ENCODE data around the gene ZFHX2. TPM values are rescaled to one million over a fixed set of nuclear protein-coding genes. Genes with fewer than 3 reads are reported as not detected.
A peak's percentile ranks its signal among the peaks of the same experiment; 100 is the strongest.

Gene ZFHX2
- total RNA-seq, 1 donor from 2014 or later = 11.1 TPM

- peaks cover 22% of the 10 kb centered on the region for H3K4me1 Mint-ChIP-seq (ENCODE audit: unreplicated experiment)
- no peaks in the 10 kb centered on the region for H3K9me3 Mint-ChIP-seq
- TF ChIP-seq, protein P1, sequence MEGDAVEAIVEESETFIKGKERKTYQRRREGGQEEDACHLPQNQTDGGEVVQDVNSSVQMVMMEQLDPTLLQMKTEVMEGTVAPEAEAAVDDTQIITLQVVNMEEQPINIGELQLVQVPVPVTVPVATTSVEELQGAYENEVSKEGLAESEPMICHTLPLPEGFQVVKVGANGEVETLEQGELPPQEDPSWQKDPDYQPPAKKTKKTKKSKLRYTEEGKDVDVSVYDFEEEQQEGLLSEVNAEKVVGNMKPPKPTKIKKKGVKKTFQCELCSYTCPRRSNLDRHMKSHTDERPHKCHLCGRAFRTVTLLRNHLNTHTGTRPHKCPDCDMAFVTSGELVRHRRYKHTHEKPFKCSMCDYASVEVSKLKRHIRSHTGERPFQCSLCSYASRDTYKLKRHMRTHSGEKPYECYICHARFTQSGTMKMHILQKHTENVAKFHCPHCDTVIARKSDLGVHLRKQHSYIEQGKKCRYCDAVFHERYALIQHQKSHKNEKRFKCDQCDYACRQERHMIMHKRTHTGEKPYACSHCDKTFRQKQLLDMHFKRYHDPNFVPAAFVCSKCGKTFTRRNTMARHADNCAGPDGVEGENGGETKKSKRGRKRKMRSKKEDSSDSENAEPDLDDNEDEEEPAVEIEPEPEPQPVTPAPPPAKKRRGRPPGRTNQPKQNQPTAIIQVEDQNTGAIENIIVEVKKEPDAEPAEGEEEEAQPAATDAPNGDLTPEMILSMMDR (conservative IDR thresholded peaks at IDR 0.05) = peak; percentile 95
- peak overlapping the region; percentile 60 for H3K4me3 Mint-ChIP-seq
- H3K27ac Mint-ChIP-seq = peak overlapping the region; percentile 64
- no peaks in the 10 kb centered on the region for H3K27me3 Mint-ChIP-seq
- H3K36me3 Mint-ChIP-seq = peaks cover 9% of the 10 kb centered on the region
- no peak for DNase-seq (ENCODE audit: extremely low spot score, unreplicated experiment)
Observed at GRCh38 chr14:23562822-23563472, 11.4 kb upstream of the ZFHX2 start.

DNA sequence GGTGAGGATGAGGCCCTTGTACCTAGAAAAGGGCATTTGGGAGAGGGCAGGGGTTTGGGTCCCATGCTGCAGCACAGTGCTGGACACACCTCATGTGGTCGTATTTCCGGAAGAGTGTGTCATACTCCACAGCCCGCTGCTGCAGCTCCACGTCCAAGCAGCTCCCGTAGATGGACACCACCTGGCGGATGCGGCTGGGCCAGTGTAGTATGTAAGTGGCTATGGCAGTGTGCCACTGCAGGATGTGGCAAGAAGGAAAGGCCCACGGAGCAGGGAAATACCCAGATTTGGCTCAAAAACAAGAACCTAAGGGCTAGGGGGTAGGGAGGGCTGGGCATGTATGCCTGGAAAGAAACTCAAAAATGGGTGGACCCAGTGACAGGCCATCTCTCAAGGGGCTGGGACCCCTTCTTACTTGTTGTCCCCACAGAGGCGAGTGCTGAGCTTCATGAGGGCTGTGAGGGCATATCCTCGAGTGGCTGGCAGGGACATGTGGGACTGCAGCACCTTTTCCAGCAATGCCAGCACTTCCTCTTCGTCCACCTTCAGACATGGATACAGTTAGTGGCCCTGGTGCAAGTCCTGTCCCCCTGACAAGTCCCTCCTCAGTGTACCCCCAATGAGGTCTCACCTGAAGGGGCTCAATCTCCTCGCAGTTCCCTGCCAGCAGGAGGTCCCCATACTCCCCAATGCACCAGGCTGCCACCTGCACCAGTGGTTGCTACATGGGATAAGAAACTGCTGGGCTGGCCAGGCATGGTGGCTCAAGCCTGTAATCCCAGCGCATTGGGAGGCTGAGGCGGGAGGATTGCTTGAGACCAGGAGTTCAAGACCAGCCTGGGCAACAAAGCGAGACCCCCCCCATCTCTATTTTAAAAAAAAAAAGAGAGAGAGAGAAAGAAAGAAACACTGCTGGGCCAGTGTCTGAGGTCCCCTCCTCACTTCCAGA lies 10.6 kb upstream of the ZFHX2 start:
- H3K27ac Mint-ChIP-seq = peak overlapping the region; percentile 64
- TF ChIP-seq, protein P1 (conservative IDR thresholded peaks at IDR 0.05) = no peak
- H3K4me3 Mint-ChIP-seq = no peak overlapping the region

GRCh38 chr14:23561259-23561658 lies 9.7 kb upstream of the ZFHX2 start:
- DNase-seq (ENCODE audit: extremely low spot score, unreplicated experiment) = no peak
- Mint-ChIP-seq H3K4me1 (ENCODE audit: unreplicated experiment) (peaks cover 25% of the 10 kb centered on the region), H3K9me3 (no peaks in the 10 kb centered on the region), H3K27me3 (no peaks in the 10 kb centered on the region), H3K4me3 (no peak overlapping the region), H3K27ac (peak overlapping the region; percentile 62), H3K36me3 (peaks cover 9% of the 10 kb centered on the region)
- TF ChIP-seq, protein P1 (conservative IDR thresholded peaks at IDR 0.05) = no peak

More for the DNA sequence above, 10.6 kb upstream of the ZFHX2 start:
- Mint-ChIP-seq H3K36me3 (peaks cover 9% of the 10 kb centered on the region), H3K27me3 (no peaks in the 10 kb centered on the region), H3K4me1 (ENCODE audit: unreplicated experiment) (peaks cover 22% of the 10 kb centered on the region), H3K9me3 (no peaks in the 10 kb centered on the region)
- no peak for DNase-seq (ENCODE audit: extremely low spot score, unreplicated experiment)

DNA sequence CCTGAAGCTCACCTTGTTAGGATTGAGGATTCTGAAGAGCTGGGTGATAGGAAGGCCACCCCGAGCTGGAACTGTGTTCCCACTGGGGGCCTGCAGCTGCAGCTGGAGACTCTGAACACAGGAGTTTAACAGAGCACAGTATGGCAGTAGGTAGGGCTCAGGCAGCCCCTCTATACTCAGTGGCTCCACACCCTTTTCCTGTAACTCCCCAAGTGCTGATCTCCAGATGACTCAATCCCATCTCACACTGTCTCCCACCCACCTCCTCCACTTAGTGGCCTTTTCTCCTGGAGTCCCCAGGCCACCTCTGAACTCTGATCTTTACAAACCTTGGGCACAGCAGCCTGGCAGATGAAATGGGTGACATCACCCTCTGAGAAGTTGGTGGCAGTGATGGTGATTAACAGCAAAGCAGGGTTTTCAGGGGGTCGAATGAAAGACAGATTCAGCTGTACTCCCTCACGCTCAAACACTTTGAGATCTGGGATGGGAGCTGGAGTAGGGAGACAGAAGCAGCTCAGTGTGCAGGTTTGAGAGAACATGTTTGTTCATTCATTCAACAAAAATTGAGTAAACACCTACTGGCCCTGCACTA lies 8.5 kb upstream of the ZFHX2 start:
- Mint-ChIP-seq H3K27ac (no peak overlapping the region), H3K4me3 (no peak overlapping the region), H3K9me3 (no peaks in the 10 kb centered on the region), H3K4me1 (ENCODE audit: unreplicated experiment) (peaks cover 30% of the 10 kb centered on the region), H3K27me3 (no peaks in the 10 kb centered on the region), H3K36me3 (peaks cover 9% of the 10 kb centered on the region)
- TF ChIP-seq, protein P1 (conservative IDR thresholded peaks at IDR 0.05) = no peak
- no peak for DNase-seq (ENCODE audit: extremely low spot score, unreplicated experiment)

DNA sequence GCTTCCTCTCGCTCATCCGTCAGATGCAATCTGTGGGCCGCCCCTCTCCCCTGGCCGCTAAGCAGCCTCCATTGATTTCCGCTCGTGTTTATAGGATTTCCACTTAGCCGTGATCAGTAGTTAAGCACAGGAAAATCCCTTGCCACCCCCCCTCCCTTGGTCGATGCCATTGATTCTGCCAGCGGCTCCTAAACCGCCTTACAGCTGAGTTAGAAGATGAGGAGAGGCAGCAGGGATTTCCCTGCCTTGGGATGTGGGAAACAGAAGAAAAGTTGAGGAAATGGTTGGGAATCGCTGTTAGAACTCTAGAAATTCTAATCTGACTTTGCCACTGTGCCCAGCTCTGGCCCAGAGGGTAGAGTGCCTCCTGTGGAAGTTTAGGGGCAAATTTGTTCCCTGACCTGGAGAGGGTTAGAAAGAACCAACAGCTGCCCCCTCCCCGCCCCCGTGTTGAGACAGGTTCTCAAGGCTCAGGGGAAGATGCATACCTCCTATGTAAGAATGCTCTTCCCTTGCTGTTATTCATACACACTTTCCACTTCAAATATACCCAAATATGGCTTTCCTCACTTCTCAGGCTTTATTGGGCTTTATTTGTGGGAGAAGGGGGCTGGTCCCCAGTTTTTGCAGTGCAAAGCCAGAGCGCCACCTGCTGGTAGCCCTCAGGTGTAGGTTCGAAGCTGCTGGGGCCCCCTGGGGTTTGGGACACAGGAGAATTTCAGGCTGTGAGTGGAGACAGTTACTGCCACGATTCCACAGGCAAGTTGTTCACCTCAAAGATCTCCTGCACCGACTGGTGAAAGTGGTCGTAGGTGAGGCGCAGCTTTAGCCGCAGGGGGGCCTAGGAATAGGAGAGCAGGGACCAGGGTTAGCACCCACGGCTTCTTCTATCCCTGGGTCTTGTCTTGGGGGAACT lies 7.7 kb upstream of the ZFHX2 start:
- H3K27ac Mint-ChIP-seq = no peak overlapping the region
- TF ChIP-seq, protein P1 (conservative IDR thresholded peaks at IDR 0.05) = peak; percentile 91
- peak overlapping the region; percentile 67 for H3K4me3 Mint-ChIP-seq
- DNase-seq (ENCODE audit: extremely low spot score, unreplicated experiment) = no peak
- H3K36me3 Mint-ChIP-seq = peaks cover 9% of the 10 kb centered on the region
- no peaks in the 10 kb centered on the region for H3K9me3 Mint-ChIP-seq
- H3K27me3 Mint-ChIP-seq = no peaks in the 10 kb centered on the region
- peaks cover 30% of the 10 kb centered on the region for H3K4me1 Mint-ChIP-seq (ENCODE audit: unreplicated experiment)
